GM19035 (cell line): ENCODE measurements around the gene DGCR2.
A peak's percentile ranks its signal among the peaks of the same experiment; 100 is the strongest.

Experiments used
- ATAC-seq: cut with Tn5 transposase; IDR thresholded peaks from one replicate; pipeline ENCODE4 v1.9.1; 2021; ENCODE audit not compliant: unreplicated experiment

Gene DGCR2

DNA sequence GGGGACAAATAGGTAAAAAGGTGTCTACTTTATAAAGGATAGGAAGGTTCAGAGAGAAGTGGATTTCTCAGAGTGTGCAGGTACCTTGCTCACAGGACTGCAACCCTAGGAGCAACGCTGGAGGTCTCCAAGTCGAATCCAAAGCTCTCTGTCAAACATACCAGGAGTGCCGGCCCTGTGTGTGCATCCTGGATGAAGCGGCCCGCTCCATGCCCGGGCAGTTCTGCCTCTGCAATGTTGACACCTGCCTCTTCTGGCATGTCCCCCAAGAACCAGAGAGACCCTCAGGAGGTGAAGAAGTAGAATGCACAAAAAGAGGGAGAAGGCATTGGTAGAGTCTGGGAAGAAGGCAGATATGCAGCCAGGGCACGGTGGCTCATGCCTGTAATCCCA, 5.8 kb upstream of the DGCR2 start:
- ATAC-seq: no peak

DNA sequence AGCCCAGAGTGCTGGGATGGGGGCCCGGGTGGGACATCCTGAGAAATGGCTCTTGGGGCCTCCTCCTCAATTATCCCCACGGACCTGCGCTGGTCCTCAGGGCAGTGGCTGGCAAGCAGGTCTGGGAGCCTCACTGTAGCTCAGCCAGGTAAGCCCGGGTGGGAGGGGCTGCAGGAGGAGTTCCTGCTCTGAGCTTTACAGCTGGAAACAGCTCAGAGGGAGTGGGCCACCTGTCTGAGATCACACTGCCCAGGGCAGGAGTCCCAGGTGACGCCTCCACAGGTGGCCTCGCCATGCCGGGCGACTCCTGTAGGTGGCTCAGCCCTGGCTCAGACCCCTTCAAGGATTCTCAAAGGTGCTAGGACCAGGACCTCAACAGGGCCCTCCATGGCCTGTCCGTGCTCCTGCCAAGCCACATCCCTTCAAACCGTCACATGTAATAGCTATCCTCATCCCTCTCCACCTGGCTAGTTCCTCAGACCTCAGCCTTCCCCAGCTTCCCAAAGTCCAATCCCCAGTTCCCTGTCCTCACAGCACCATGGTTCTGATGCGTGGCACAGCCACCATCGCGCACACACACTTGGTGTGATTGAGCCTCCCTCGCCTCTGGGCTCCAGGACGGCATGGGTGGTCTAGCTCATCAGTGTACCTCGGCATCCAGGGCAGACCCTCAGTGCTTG, 5.3 kb upstream of the DGCR2 start:
- no peak for ATAC-seq

GRCh38 chr22:19126309-19127273, 4.4 kb upstream of the DGCR2 start:
- ATAC-seq: no peak

GRCh38 chr22:19125474-19126308, 3.5 kb upstream of the DGCR2 start:
- ATAC-seq: no peak

- no peak for ATAC-seq
These were observed 2.8 kb upstream of the DGCR2 start for GRCh38 chr22:19125011-19125410.

GRCh38 chr22:19124377-19124776, 2.2 kb upstream of the DGCR2 start:
- ATAC-seq: no peak

DNA sequence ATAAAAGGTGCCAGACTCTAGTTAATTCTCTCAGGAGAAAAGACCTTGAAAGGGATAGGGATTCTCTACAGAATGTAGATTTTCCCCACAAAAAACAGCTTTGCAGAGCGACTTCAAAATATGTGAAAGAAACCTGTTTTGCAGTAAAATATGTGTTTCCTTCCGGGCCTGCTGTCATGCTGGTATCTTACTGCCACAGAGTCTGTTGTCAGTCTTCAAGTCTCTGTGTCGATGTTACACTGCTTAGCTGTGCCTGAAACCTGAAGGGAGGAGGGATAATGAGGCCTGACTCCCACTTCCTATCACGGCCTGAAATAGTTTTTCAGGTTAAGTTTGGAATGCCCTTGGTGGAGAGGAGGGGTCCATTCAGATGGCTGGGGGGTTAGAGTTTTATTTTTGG, 1.7 kb upstream of the DGCR2 start:
- ATAC-seq: no peak

DNA sequence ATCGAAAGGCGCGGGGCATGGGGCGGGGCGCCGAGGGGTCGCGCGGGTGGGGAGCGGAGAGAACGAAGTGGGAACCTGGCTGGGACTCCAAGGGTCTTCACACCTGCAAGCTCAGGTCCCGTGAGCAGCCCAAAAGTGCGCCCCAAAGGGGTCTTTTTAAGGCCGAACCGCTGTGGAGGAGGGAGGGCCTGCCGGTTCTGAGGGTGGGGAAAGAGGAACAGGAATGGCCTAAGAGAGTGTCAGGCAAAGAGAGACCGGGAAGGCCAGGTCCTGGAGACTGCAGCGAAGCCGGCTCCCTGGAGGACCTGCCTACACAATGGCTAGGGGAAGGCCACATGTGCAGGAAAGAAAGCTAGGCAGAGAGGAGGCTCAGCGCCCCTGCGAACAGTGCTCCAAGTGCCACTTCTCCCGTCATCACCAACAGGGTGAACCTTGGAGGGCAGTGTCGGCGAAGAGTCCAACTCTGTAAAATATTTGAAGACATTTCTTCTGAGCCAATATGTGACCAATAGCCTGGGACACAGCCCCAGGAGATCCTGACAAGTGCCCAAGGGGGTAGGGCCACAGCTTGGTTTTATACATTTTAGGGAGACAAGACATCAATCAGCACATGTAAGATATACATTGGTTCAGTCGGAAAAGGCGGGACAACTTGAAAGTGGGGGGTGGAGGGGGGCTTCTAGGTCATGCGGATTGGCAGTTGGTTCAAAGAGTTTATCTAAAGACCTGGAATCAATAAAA, 710 bp upstream of the DGCR2 start:
- ATAC-seq: no peak

DNA sequence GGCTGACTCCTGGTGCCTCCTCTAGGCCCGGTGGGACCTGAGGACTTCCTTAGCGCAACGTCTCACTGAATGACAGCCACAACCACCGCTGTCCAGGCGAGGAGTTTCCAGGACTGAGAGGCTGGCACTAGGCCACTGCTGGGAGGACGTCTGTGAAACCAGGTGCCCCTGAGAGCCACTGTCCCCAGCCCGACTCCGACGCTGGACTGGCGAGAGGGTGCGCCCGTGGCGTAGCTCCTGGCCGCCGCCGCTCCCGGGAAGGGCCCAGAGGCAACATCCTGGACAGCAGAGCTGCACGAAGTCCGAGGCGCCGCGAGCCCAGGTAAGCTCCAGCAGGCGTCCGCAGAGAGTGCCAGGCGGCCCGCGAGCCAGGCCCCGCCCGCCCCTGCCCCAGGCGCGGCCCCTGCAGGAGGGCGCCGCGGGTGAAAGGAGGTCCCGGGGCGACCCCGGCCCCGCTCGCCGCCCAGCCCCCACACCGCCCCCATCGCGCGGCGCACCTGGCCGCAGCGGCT, 525 bp downstream of the DGCR2 start:
- ATAC-seq: peak; percentile 36

GRCh38 chr22:19120829-19121630, 1.2 kb downstream of the DGCR2 start:
- ATAC-seq: peak; percentile 7

GRCh38 chr22:19119949-19120348, 2.3 kb downstream of the DGCR2 start:
- ATAC-seq: no peak

- ATAC-seq: no peak
These were observed 3.8 kb downstream of the DGCR2 start for GRCh38 chr22:19118329-19118880.

GRCh38 chr22:19117111-19117512, 5.1 kb downstream of the DGCR2 start:
- no peak for ATAC-seq

DNA sequence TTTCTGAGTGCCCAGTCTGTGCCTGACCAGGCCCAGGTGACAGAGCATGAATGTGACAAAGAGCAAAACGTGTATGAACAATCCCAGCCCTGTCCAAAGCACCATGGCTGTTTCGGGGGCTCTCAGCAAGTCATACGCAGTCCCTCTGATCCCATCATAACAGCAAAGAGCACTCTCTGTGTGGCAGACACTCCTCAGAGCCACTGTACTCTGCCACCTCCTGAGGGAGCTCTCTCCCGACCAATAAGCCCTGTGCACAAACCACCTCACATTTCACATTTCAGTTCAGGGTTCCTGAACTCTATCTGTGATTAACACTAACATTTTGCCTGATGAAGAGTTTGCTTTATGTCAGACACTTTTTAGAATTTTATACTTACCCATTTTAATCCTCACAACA, 6.6 kb downstream of the DGCR2 start:
- ATAC-seq: no peak

GRCh38 chr22:19114984-19115552, 7.1 kb downstream of the DGCR2 start:
- ATAC-seq: no peak

DNA sequence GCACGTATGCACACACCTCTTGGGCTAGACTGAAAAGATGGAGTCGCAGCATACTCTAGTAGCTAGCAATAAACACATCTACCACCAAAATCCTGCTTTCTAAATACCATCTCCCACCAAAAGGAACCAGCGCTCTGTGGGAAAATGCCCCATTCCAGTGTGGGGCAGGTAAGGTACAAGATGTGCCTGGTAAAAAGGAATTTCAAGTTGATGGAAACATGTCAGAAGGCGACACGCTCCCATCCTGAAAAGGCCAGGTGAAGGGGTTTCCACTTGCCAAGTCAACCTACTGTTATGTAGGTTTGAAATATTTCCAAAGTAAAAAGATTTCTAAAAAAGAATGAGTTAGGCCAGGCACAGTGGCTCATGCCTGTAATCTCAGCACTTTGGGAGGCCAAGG, 8.8 kb downstream of the DGCR2 start:
- no peak for ATAC-seq

GRCh38 chr22:19111584-19111983, 10.6 kb downstream of the DGCR2 start:
- ATAC-seq: no peak

DNA sequence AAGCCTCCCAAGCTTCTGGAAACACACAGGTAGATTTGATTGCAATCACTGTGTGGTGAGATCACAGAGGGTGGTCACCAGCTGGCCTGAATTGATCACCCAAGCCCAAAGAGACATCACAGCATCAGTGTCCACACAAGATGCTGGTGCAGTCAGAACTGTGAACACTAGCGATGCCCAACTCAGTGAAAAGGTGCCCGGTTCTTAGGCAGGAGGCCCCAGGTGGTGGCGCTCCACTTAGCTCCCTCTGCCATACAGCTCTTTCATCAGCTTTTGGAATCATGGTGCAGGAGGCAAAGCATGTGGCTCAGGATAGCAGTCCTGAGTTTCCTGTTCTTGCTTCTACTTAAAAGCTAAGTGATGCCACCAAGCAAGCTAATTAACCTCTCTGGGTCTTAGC, 11.1 kb downstream of the DGCR2 start:
- no peak for ATAC-seq

GRCh38 chr22:19110646-19111045, 11.6 kb downstream of the DGCR2 start:
- ATAC-seq: no peak
